HCT116 (cell line): Measurements from ENCODE around the gene LRR1. TPM values are rescaled to one million over a fixed set of nuclear protein-coding genes. Genes with fewer than 3 reads are reported as not detected.

Experiments
- ATAC-seq: fragments of 200-7000 bp; cut with Tn5 transposase; 2 replicates; pipeline ENCODE4 v1.9.1; 2020; ENCODE audit warnings: mild to moderate bottlenecking, moderate library complexity
- BruUV-seq: library from RNA; stranded (reverse); fragments of 400-500 nt; replicated peaks from 2 replicates; lab custom pipeline; 2021; lab: Mats Ljungman, UMichigan
- CTCF ChIA-PET: fragments of 300-600 bp; sonication (Branson Sonifier 250); formaldehyde crosslinking; loops from one replicate; lab custom pipeline; 2021; ENCODE audit warnings: antibody characterized with exemption; lab: Charles Lee
- POLR2A ChIA-PET: fragments of 300-600, 350-600 bp; sonication (Branson Sonifier 250); formaldehyde crosslinking; loops from one replicate; lab custom pipeline; 2021; ENCODE audit warnings: antibody characterized with exemption; lab: Charles Lee
- RAD21 ChIA-PET, 2 experiments: fragments of 300-600 bp; sonication (Branson Sonifier 250); formaldehyde crosslinking; loops; one replicate each; lab custom pipeline; 2023; ENCODE audit warnings: low total read pairs in 2 of 2; ENCODE audit not compliant: uncharacterized antibody in 2 of 2, unreplicated experiment in 2 of 2, low non-redundant PET in 1 of 2; lab: Charles Lee
- DNase-seq: peaks from one replicate; pipeline ENCODE4 v3.0.0-alpha.2; 2010; ENCODE audit warnings: low read depth, low spot score
- H2AFZ ChIP-seq: fragments of 200-600 bp; shearing (Covaris generic), sonication (generic); 2 replicates; pipeline ENCODE4 v1.6.1; 2017; ENCODE audit warnings: low read depth, mixed run types, mixed read lengths, antibody characterized with exemption, low read length; ENCODE audit not compliant: poor library complexity, severe bottlenecking
- H3K27ac ChIP-seq: 2 replicates; pipeline ENCODE4 v1.5.1; 2012; ENCODE audit warnings: low read depth, low read length
- H3K27me3 ChIP-seq: fragments of 200-600 bp; sonication (generic); 2 replicates; pipeline ENCODE4 v1.6.1; 2016; ENCODE audit warnings: mixed run types, low read length, mixed read lengths; ENCODE audit not compliant: insufficient read depth
- H3K36me3 ChIP-seq, 2 experiments: fragments of 200-500 bp in 1 of 2; fragments of 200-600 bp in 1 of 2; sonication (Bioruptor generic) in 1 of 2; sonication (generic) in 1 of 2; 2 replicates each; pipeline versions ENCODE4 v1.5.1 to v1.6.1; 2014 to 2016; ENCODE audit warnings: low read length in 2 of 2, inconsistent platforms in 1 of 2, mixed read lengths in 1 of 2, mixed run types in 1 of 2; ENCODE audit not compliant: insufficient read depth in 2 of 2, control insufficient read depth in 1 of 2
- H3K4me1 ChIP-seq, 2 experiments: fragments of 200-600 bp in 1 of 2; sonication (generic) in 1 of 2; 2 replicates each; pipeline versions ENCODE4 v1.5.1 to v1.6.1; 2012 to 2017; ENCODE audit warnings: low read length in 2 of 2, inconsistent platforms in 1 of 2, mild to moderate bottlenecking in 1 of 2, mixed read lengths in 1 of 2, mixed run types in 1 of 2, moderate library complexity in 1 of 2; ENCODE audit not compliant: insufficient read depth in 2 of 2, control insufficient read depth in 1 of 2
- H3K4me2 ChIP-seq: fragments of 200-600 bp; sonication (generic); 2 replicates; pipeline ENCODE4 v1.6.1; 2017; ENCODE audit warnings: mixed run types, low read length, mixed read lengths
- H3K4me3 ChIP-seq, 2 experiments: fragments of 200-600 bp in 1 of 2; sonication (generic) in 1 of 2; replicated peaks in 1 of 2; 2 replicates each; pipeline ENCODE4 v1.5.1; 2011 to 2016; ENCODE audit warnings: low read length in 2 of 2, control low read depth in 1 of 2, low read depth in 1 of 2, mild to moderate bottlenecking in 1 of 2, mixed read lengths in 1 of 2, mixed run types in 1 of 2
- H3K79me2 ChIP-seq: fragments of 200-600 bp; sonication (generic); 2 replicates; pipeline ENCODE4 v1.6.1; 2017; ENCODE audit warnings: mild to moderate bottlenecking, mixed run types, low read length, moderate library complexity, mixed read lengths; ENCODE audit not compliant: insufficient read depth
- H3K9ac ChIP-seq: fragments of 200-600 bp; sonication (generic); 2 replicates; pipeline ENCODE4 v1.6.1; 2016; ENCODE audit warnings: low read length, mixed read lengths
- H3K9me2 ChIP-seq: fragments of 200-600 bp; sonication (generic), shearing (Covaris generic); 2 replicates; pipeline ENCODE4 v1.6.1; 2017; ENCODE audit warnings: mixed run types, mild to moderate bottlenecking, moderate library complexity; ENCODE audit not compliant: insufficient read depth
- H3K9me3 ChIP-seq, 2 experiments: fragments of 200-500 bp in 1 of 2; fragments of 200-600 bp in 1 of 2; sonication (Bioruptor generic) in 1 of 2; sonication (generic) in 1 of 2; 2 replicates each; pipeline ENCODE4 v1.6.1; 2014 to 2017; ENCODE audit warnings: low read length in 2 of 2, mixed read lengths in 2 of 2, inconsistent platforms in 1 of 2, low read depth in 1 of 2, mild to moderate bottlenecking in 1 of 2, mixed run types in 1 of 2, moderate library complexity in 1 of 2; ENCODE audit not compliant: control insufficient read depth in 1 of 2, insufficient read depth in 1 of 2
- H4K20me1 ChIP-seq: fragments of 200-600 bp; sonication (generic), shearing (Covaris generic); 2 replicates; pipeline ENCODE4 v1.6.1; 2017; ENCODE audit warnings: mixed run types, mild to moderate bottlenecking, moderate library complexity; ENCODE audit not compliant: insufficient read depth
- ATF3 ChIP-seq: IDR thresholded peaks from 2 replicates; pipeline ENCODE4 v1.6.1; 2012
- CBX3 ChIP-seq: IDR thresholded peaks from 2 replicates; pipeline ENCODE4 v1.6.1; 2012; ENCODE audit warnings: low read depth
- CEBPB ChIP-seq: IDR thresholded peaks from 2 replicates; pipeline ENCODE4 v1.6.1; 2012; ENCODE audit warnings: low read depth
- ELF1 ChIP-seq: IDR thresholded peaks from 2 replicates; pipeline ENCODE4 v1.6.1; 2012; ENCODE audit warnings: low read depth, borderline replicate concordance
- EZH2 ChIP-seq: fragments of 200-600 bp; sonication (generic); IDR thresholded peaks from 2 replicates; pipeline ENCODE4 v1.6.1; 2017; ENCODE audit warnings: antibody characterized with exemption, mixed run types
- EZH2phosphoT487 ChIP-seq: fragments of 200-600 bp; IDR thresholded peaks from 2 replicates; pipeline ENCODE4 v1.6.1; 2018; ENCODE audit warnings: antibody characterized with exemption, borderline replicate concordance
- FOSL1 ChIP-seq: IDR thresholded peaks from 2 replicates; pipeline ENCODE4 v1.6.1; 2012; ENCODE audit warnings: low read depth
- JUND ChIP-seq: IDR thresholded peaks from 2 replicates; pipeline ENCODE4 v1.6.1; 2012
- POLR2A ChIP-seq: IDR thresholded peaks from 2 replicates; pipeline ENCODE4 v1.7.0; 2011; ENCODE audit warnings: borderline replicate concordance; ENCODE audit not compliant: insufficient read depth, insufficient read length; ENCODE audit errors: extremely low read depth
- POLR2AphosphoS5 ChIP-seq: IDR thresholded peaks from 2 replicates; pipeline ENCODE4 v1.6.1; 2011; ENCODE audit warnings: mild to moderate bottlenecking, low read depth, low read length, moderate library complexity
- RAD21 ChIP-seq: IDR thresholded peaks from 2 replicates; pipeline ENCODE4 v1.6.1; 2012; ENCODE audit warnings: low read depth, mild to moderate bottlenecking
- REST ChIP-seq: IDR thresholded peaks from 2 replicates; pipeline ENCODE4 v1.6.1; 2012; ENCODE audit warnings: low read depth
- SIN3A ChIP-seq: IDR thresholded peaks from 2 replicates; pipeline ENCODE4 v1.6.1; 2012; ENCODE audit warnings: low read depth
- SP1 ChIP-seq: IDR thresholded peaks from 2 replicates; pipeline ENCODE4 v1.6.1; 2012; ENCODE audit warnings: low read depth
- SRF ChIP-seq: IDR thresholded peaks from 2 replicates; pipeline ENCODE4 v1.6.1; 2012; ENCODE audit warnings: low read depth
- TCF7L2 ChIP-seq: IDR thresholded peaks from 2 replicates; pipeline ENCODE4 v1.7.0; 2011; ENCODE audit warnings: borderline replicate concordance, inconsistent platforms; ENCODE audit not compliant: insufficient read depth, insufficient read length; ENCODE audit errors: extremely low read depth
- YY1 ChIP-seq: IDR thresholded peaks from 2 replicates; pipeline ENCODE4 v1.6.1; 2011; ENCODE audit warnings: low read length, low read depth, moderate library complexity, mild to moderate bottlenecking; ENCODE audit not compliant: insufficient replicate concordance; ENCODE audit errors: extremely low read depth
- ZBTB33 ChIP-seq: IDR thresholded peaks from 2 replicates; pipeline ENCODE4 v1.6.1; 2011; ENCODE audit warnings: mild to moderate bottlenecking, low read length, moderate library complexity; ENCODE audit not compliant: insufficient replicate concordance; ENCODE audit errors: extremely low read depth
- ZFX ChIP-seq: fragments of 450-650 bp; IDR thresholded peaks from 2 replicates; pipeline ENCODE4 v1.6.1; 2017
- ZNF274 ChIP-seq: fragments of 200-500 bp; sonication (Bioruptor generic); IDR thresholded peaks from 2 replicates; pipeline ENCODE4 v1.6.1; 2014; ENCODE audit warnings: mild to moderate bottlenecking, low read depth, low read length, inconsistent platforms
- intact Hi-C: fragments of 100-400 bp; cut with micrococcal nuclease; formaldehyde crosslinking; loops from 2 replicates; pipeline ENCODE4 v1.10.0; 2022
- total RNA-seq: library from RNA; stranded (reverse); gene quantifications from one replicate; pipeline ENCODE4 v1.2.1, GENCODE V29; 2021; ENCODE audit not compliant: unreplicated experiment

LRR1 gene
- total RNA-seq, 1 experiment from 2014 or later: 34.6 TPM

- ATAC-seq (peak; percentile 83), DNase-seq (peak; percentile 99)
- Histone ChIP-seq H3K4me2 (peak within 1 kb of the TSS; percentile 75), H3K9me3 (no peaks in the 10 kb centered on the region), H3K27me3 (no peaks in the 10 kb centered on the region), H3K9me2 (no peaks in the 10 kb centered on the region), H3K79me2 (peaks cover 52% of the 10 kb centered on the region), H3K4me3 (peak within 1 kb of the TSS; percentile 71 to 88), H2AFZ (peak within 1 kb of the TSS; percentile 47), H3K4me1 (peaks cover 12 to 49% of the 10 kb centered on the region in 2 experiments), H3K36me3 (peaks cover 14 to 32% of the 10 kb centered on the region in 2 experiments; a peak in 3 of 4 replicates), H4K20me1 (peaks cover 28% of the 10 kb centered on the region; the same call in 1 of the 2 replicates), H3K27ac (peak within 1 kb of the TSS; percentile 81), H3K9ac (peak within 1 kb of the TSS; percentile 92)
- CTCF ChIA-PET: interaction anchor here (0.6 to 2.0 kb wide), 9 partner anchors 7 to 276 kb away, joined by 3 to 16 read pairs (median 4); partner anchors contain the start of genes LRR1, MGAT2 and RPL36AL
- RAD21 ChIA-PET: no interaction called here
- POLR2A ChIA-PET: interaction anchor here (0.7 to 2.8 kb wide), 10 partner anchors 9 to 726 kb away, joined by 3 to 15 read pairs (median 5); partner anchors contain the start of genes DMAC2L, L2HGDH, LRR1 and MGAT2
- BruUV-seq: no TSS peak
- intact Hi-C loops: no loop called here
- TF ChIP-seq CBX3: peak; percentile 89; the same call in 1 of the 2 replicates
- no peak for TF ChIP-seq RAD21
- no peak for TF ChIP-seq ZNF274
- no peak for TF ChIP-seq ELF1
- peak; percentile 93 for TF ChIP-seq POLR2AphosphoS5
- no peak for TF ChIP-seq FOSL1
- TF ChIP-seq YY1: peak; percentile 73
- TF ChIP-seq CEBPB: no peak
- no peak for TF ChIP-seq EZH2
- peak; percentile 97; the same call in 1 of the 2 replicates for TF ChIP-seq ATF3
- TF ChIP-seq REST: no peak
- no peak for TF ChIP-seq SRF
- peak; percentile 92 for TF ChIP-seq ZFX
- TF ChIP-seq SP1: peak; percentile 29
- peak; percentile 82 for TF ChIP-seq JUND
- no peak for TF ChIP-seq TCF7L2
- TF ChIP-seq POLR2A: peak; percentile 93
- no peak for TF ChIP-seq ZBTB33
- no peak for TF ChIP-seq SIN3A
- TF ChIP-seq EZH2phosphoT487: no peak
Observed at GRCh38 chr14:49585803-49586672, 12.7 kb upstream of the LRR1 start, which contains the start of gene RPS29. Gene RPS29 (minus strand): TSS chr14:49586380. CDS start chr14:49586346, 34 bp downstream.
